ENCODE results near the gene ITGB2. TPM values are rescaled to one million over a fixed set of nuclear protein-coding genes. Genes with fewer than 3 reads are reported as not detected.

ITGB2 gene
- 0.11 and 0.43 TPM in 2 replicates for total RNA-seq

GRCh38 chr21:44920694-44921604 lies at the start of gene ITGB2:
ITGB2 (minus strand) TSS chr21:44920899; CDS start chr21:44910782, 10,117 bp downstream.

GRCh38 chr21:44939532-44940115 lies 18.9 kb upstream of the ITGB2 start, which contains the start of gene SLX9:
SLX9 (plus strand) TSS chr21:44940029; CDS start chr21:44940058, 29 bp downstream.

DNA sequence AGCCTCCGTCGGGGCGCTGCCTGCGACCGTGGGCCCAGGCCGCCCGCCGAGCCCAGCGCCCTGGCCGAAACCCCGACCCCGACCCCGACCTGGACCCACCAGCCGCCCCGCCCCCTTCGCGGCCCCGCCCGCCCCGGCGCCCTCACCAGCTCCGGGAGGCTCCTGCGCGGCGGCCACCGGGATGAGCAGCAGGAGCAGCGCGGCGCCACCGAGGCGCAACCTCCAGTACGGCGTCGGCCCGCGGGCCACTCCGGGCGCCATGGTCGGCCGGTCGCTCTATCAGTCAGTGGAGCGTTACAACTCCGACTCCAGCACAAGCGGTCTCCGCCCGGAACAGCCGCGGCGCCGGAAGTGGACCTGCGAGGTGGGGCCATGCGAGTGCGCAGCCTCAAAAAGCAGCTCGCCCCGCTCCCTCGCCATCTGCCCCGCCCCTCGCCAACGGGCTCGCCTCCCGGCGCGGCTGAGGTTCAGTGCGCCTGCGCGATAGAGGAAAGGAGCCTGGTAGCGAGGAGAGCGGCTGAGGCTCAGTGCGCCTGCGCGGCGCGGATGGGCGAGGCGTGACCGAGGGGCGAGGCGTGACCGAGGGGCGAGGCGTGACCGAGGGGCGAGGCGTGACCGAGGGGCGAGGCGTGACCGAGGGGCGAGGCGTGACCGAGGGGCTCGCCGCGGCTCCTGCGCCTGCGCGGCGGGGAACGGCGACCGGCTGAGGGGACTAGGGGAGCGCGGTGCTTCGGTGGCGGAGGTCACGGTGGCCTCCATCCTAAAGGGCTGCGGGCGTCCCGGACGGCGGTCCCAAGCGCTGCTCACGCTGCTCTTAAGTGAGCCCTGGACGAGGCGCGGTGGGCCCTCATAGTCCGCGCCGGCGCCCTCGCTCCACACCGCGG lies 47.1 kb downstream of the ITGB2 start, which contains the start of gene PTTG1IP:
Gene PTTG1IP (minus strand): TSS at position 335 of the 884 bp plus-strand sequence. CDS start 74 bp downstream, at position 261.

Other genes with a start within 250 kb of the ITGB2 start
- not detected in 2 replicates for gene KRTAP12-1, start 238.7 kb downstream of the ITGB2 start, total RNA-seq
- gene KRTAP10-12, start 223.7 kb downstream of the ITGB2 start, total RNA-seq: not detected in 2 replicates
- gene TSPEAR, start 209.3 kb downstream of the ITGB2 start, total RNA-seq: 0.26 and 0.54 TPM in 2 replicates
- gene UBE2G2, start 119.1 kb downstream of the ITGB2 start, total RNA-seq: 63.6 and 87.8 TPM in 2 replicates
- 78.0 and 81.8 TPM in 2 replicates for gene SUMO3, start 102.8 kb downstream of the ITGB2 start, total RNA-seq
- 295 and 351 TPM in 2 replicates for gene PTTG1IP, start 47.2 kb downstream of the ITGB2 start, total RNA-seq
- 14.5 and 18.2 TPM in 2 replicates for gene SLX9, start 19.1 kb upstream of the ITGB2 start, total RNA-seq
- gene ADARB1, start 153.7 kb upstream of the ITGB2 start, total RNA-seq: 20.2 and 21.2 TPM in 2 replicates

Measured in dermis lymphatic vessel endothelial cell (primary cell).